HUES6 (cell line): ENCODE results near the gene AKAP13.

Source experiments
- H3K27ac ChIP-seq: 2 replicates; pipeline ENCODE4 v1.7.0; 2013; ENCODE audit warnings: low read depth, mild to moderate bottlenecking, low read length, inconsistent platforms
- H3K27me3 ChIP-seq: 2 replicates; pipeline ENCODE4 v1.6.1; 2013; ENCODE audit warnings: low read length; ENCODE audit not compliant: control insufficient read depth, insufficient read depth
- H3K36me3 ChIP-seq: 2 replicates; pipeline ENCODE4 v1.6.1; 2013; ENCODE audit warnings: low read length; ENCODE audit not compliant: control insufficient read depth, insufficient read depth
- H3K4me1 ChIP-seq: 2 replicates; pipeline ENCODE4 v1.6.1; 2013; ENCODE audit warnings: low read length; ENCODE audit not compliant: control insufficient read depth, insufficient read depth
- H3K4me3 ChIP-seq: 2 replicates; pipeline ENCODE4 v1.5.1; 2013; ENCODE audit warnings: low read depth, low read length
- H3K9ac ChIP-seq: one replicate; pipeline ENCODE4 v1.6.1; 2013; ENCODE audit warnings: mild to moderate bottlenecking, low read length
- H3K9me3 ChIP-seq: 2 replicates; pipeline ENCODE4 v1.6.1; 2013; ENCODE audit warnings: low read depth, low read length; ENCODE audit not compliant: control insufficient read depth, insufficient read depth

AKAP13 gene

DNA sequence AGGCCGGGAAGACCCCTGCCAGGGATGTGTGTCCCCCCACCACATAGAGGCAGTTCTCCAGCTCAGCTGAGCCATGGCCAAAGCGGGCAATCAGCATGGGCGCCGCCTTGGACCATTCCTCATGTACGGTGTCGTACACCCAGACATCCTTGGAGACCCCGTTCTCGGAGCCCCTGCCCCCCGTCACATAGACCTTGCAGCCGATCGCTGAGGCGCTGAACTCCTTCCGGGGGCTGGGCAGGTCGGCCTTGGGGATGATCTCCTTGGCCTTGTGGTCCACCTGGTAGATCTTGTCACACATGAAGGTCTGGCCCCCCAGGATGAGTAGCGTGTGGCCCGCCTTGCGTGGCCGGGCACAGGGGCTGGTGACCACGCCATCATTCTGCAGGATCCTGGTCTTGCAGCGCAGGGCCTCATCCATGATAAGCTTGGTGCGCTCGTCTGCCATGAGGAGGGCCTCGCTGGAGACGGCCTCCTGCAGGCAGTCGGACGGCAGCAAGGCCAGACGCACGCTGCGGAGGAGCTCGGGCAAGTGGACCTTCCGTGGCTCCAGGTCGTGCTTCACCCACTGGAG, 388.3 kb downstream of the AKAP13 start:
- peaks cover 17% of the 10 kb centered on the region for H3K36me3 ChIP-seq
- no peaks in the 10 kb centered on the region for H3K27me3 ChIP-seq
- H3K4me1 ChIP-seq: peaks cover 19% of the 10 kb centered on the region
- no peak overlapping the region for H3K4me3 ChIP-seq
- no peak overlapping the region for H3K9ac ChIP-seq
- H3K27ac ChIP-seq: no peak overlapping the region
- H3K9me3 ChIP-seq: no peaks in the 10 kb centered on the region

DNA sequence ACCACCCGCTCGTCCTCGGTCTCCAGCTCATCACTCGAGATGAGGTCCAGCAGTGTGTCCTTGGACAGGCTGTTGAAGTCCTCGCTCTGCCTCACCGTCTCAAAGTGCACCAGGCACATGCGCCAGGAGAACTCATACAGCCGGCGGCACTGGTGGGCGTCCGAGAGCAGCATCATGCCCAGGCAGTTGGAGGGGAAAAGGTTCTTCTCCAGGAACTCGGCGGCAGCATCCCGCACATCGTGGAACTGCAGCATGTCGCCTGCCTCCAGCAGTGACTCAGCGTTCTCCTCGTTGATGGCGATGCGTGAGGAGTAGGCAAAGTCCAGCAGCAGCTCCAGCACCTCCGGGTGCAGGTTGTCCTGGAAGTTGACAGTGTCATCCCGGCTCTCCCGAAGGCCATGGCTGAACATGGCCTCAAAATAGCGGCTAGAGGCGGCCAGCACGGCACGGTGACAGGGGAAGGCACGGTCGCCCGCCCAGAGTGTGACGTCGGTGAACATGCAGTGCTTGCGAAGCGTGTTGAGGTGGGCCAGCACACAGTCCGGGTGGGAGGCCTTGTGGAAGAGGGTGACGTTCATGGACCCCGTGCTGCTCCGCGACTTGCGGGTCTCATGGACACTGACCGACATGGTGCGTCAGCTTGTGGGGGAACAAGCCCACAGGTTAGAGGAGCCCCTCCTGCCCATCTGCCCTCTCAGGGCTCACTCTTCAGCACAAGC, 388.9 kb downstream of the AKAP13 start:
- Histone ChIP-seq H3K4me3 (no peak overlapping the region), H3K9ac (no peak overlapping the region), H3K4me1 (peaks cover 15% of the 10 kb centered on the region), H3K27ac (no peak overlapping the region), H3K9me3 (no peaks in the 10 kb centered on the region), H3K36me3 (peaks cover 17% of the 10 kb centered on the region), H3K27me3 (no peaks in the 10 kb centered on the region)

DNA sequence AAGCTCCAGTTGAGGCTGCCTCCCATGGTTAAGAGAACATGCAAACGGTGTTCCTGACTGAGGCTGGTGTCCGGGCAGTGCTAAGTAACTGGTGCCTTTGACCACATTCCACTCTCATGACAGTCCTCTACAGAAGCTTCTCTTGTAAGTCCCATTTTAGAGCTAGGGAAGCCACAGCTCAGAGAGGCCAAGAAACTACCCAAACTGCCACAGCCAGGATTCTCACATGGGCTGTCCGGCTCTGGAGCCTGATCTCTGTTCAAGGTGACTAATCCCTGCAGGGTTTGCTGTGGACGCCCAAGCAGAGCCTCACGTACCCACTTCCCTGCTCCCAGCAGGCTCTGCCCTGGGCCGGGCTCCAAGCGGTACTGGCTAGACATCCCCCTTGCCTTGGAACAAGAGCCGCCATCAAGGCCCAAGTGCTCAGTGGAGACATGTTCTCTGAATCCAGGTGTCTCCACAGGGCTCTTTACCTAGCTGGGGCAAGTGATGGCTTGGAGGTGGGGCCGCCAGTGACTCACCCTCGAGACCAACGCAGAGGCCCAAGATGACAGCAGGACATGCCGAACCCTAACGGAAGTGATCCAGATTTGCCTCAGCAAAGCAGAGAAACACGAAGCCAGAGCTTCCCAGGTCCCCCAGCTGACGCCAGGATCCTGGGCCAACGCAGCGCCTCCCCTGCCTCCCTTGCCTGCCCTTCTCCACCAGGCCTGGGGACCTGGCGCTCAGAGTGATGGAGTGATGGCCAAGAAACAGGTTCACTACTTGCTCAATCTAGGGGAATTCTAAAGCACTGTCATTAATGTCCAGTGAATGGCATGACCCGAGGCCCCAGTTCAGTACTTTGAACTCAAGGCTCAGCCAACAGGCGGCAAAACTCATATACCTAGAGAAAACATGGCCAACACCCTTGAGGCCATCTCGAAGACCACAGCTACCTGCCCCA, 390.0 kb downstream of the AKAP13 start:
- Histone ChIP-seq H3K4me3 (no peak overlapping the region), H3K27me3 (no peaks in the 10 kb centered on the region), H3K9ac (no peak overlapping the region), H3K36me3 (peaks cover 17% of the 10 kb centered on the region), H3K4me1 (peaks cover 13% of the 10 kb centered on the region), H3K27ac (no peak overlapping the region), H3K9me3 (no peaks in the 10 kb centered on the region)

DNA sequence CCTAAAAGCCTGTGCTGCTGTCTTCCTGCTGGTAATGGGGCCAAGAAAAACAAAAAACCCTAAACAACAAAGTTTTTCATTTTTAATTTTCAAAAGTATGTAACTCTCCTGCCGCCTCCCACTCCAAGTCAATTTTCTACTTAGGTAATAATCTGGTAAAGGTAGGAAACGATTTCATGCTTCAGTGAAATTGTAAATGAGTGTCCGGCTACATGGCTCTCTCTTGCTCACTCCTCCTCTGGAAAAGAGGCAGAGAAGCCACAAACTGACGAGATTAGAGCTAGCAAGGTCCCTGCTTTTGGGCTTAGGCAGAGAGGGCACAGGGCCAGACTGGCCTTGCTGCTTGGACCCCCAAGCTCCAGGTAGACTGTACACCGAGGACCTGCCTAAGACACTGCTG, 390.9 kb downstream of the AKAP13 start:
- no peaks in the 10 kb centered on the region for H3K9me3 ChIP-seq
- H3K4me1 ChIP-seq: peaks cover 7% of the 10 kb centered on the region
- peaks cover 17% of the 10 kb centered on the region for H3K36me3 ChIP-seq
- H3K9ac ChIP-seq: no peak overlapping the region
- H3K27ac ChIP-seq: no peak overlapping the region
- no peaks in the 10 kb centered on the region for H3K27me3 ChIP-seq
- no peak overlapping the region for H3K4me3 ChIP-seq

DNA sequence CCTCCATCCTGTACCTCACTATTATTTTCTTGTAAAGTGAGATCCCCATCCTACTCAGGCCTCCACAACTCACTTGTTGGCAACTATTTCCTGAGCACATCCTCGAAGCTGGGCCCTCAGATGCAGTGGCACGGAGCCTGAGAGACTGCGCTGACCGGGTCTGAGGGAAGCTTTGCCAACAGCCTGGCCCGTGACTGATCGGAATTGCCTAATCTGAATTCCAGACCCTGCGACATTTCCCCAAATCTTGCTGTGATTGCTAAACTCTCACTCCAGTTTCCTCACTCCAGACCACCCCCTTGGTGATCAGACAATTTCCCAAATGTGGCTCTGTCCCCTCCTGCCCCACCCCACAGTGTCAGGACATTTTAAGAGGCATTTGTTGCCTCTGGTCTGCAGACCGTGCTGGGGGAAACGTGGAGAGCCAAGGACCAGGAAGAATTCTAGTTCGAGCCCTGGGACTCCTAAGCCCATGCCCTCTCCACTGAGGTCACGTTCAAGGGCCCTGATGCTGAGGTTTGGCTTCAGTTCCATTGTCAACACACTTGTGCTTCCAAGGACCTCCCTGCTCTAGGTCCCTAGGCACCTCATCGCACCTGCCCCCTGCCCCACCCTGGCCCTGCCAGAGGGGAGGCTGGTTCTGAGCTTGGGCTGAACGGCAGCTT, 391.5 kb downstream of the AKAP13 start:
- H3K27me3 ChIP-seq: no peaks in the 10 kb centered on the region
- no peak overlapping the region; the same call in 1 of the 2 replicates for H3K27ac ChIP-seq
- no peak overlapping the region for H3K9ac ChIP-seq
- H3K36me3 ChIP-seq: peaks cover 17% of the 10 kb centered on the region
- no peak overlapping the region for H3K4me3 ChIP-seq
- 0 out of 2 replicates have a peak, but pooled peaks cover 2% of the 10 kb centered on the region for H3K4me1 ChIP-seq
- no peaks in the 10 kb centered on the region for H3K9me3 ChIP-seq

DNA sequence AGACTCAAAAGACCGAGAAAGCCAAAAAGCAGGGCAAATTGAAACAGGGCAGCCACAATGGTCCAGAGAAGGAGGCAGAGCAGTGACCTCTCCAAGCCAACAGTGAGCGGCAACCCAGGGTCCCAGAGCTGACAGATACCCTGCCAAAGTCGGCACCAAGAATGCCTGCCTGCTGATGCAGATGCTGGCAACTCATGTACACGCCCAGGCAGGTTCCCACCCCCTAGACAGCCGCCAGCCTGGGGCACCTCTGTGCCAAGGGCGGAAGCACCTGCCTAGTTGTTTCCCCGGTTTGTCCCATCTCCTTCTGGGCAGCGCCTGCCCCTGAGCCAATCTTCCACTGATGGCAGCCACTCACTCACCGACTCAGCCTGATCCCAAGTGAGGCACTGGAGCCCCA, 392.3 kb downstream of the AKAP13 start:
- H3K27me3 ChIP-seq: no peaks in the 10 kb centered on the region
- no peak overlapping the region for H3K4me3 ChIP-seq
- H3K9ac ChIP-seq: no peak overlapping the region
- 0 out of 2 replicates have a peak, but pooled peaks cover 2% of the 10 kb centered on the region for H3K4me1 ChIP-seq
- no peaks in the 10 kb centered on the region for H3K9me3 ChIP-seq
- H3K27ac ChIP-seq: no peak overlapping the region; the same call in 1 of the 2 replicates
- peaks cover 17% of the 10 kb centered on the region for H3K36me3 ChIP-seq

DNA sequence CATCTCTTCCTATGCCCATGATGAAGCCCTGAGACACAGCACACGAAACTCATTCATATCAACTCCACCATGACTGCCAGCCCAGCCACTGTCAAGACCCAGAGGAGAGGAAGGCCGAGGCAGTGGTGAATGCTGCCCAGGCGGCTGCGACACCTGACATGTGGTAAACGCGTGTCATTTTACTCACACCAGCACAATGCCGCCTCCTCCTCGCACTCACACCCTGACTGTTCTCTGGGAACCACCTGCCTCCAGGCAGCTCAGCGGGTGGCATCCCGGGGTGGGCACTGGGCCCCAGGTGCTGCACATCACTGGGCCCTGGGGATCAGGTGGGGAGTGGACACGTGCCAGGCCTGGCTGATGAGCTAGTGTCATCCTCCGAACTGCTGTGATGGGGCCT, 392.8 kb downstream of the AKAP13 start:
- Histone ChIP-seq H3K27me3 (no peaks in the 10 kb centered on the region), H3K4me1 (0 out of 2 replicates have a peak, but pooled peaks cover 2% of the 10 kb centered on the region), H3K4me3 (no peak overlapping the region), H3K36me3 (peaks cover 13% of the 10 kb centered on the region), H3K9me3 (no peaks in the 10 kb centered on the region), H3K27ac (no peak overlapping the region), H3K9ac (no peak overlapping the region)

DNA sequence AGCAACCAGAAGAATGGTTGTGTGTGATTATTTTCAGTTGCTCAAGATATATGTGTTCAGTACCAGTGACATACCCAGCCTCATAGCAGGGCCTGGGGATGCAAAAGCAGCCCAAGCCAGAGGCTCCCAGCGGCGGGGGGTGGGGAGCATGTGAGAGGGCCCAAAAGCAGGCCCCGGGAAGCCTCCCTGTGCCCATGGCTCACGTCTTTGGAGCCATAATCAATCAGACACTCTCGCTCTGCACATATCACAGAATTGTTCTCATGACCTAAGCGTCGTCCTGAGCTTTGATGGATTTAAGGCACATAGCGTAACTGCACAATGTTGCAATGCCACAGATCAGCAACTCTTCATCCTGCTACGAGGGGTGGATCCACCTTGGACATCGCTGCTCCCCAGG, 393.6 kb downstream of the AKAP13 start:
- no peaks in the 10 kb centered on the region for H3K27me3 ChIP-seq
- H3K27ac ChIP-seq: no peak overlapping the region

DNA sequence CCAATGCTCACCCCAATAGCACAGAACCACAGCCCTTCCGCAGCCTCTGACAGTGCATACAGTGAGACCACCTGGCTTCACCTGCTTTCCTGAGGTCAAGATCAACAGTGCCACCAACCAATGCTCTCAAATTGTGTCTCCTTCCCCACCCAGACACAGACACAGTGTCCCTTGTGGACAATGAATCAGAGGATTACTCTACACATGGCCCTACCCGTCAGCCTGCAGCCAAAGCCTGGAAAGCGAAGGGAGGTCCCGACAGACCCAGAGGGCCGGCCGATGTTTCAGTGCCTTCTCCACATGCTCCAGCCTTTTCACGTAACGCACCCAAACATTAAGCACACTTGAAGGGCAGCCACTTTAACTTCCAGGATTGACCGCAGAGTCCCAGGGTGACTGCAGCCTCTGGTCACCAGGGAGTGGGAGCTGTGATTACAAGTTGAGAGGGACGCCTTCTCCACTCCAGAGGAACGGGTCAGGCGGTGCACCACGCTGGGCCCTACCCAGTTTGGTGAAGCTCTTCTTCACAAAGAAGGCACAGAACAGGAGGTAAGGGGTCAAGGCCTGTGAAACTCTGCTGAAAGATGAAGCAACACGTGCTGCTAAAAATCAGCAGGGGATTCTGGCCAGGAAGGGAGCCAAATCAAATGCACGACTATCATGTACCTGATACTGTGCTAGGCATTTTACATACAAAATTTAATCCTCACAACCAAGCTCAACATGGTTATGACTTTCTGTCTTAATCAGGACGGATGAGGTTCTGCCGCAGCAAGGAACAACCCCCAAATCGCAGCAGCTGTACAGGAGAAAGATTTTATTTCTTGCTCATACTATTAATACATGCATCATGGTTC, 397.1 kb downstream of the AKAP13 start:
- H3K36me3 ChIP-seq: no peaks in the 10 kb centered on the region
- no peak overlapping the region for H3K9ac ChIP-seq
- no peaks in the 10 kb centered on the region for H3K27me3 ChIP-seq
- H3K27ac ChIP-seq: no peak overlapping the region
- H3K4me1 ChIP-seq: no peaks in the 10 kb centered on the region
- no peak overlapping the region for H3K4me3 ChIP-seq
- no peaks in the 10 kb centered on the region for H3K9me3 ChIP-seq

More for the DNA sequence above, 393.6 kb downstream of the AKAP13 start:
- Histone ChIP-seq H3K36me3 (peaks cover 6% of the 10 kb centered on the region), H3K4me1 (0 out of 2 replicates have a peak, but pooled peaks cover 2% of the 10 kb centered on the region), H3K4me3 (no peak overlapping the region), H3K9me3 (no peaks in the 10 kb centered on the region), H3K9ac (no peak overlapping the region)
